Stimulated activated naive CD4-positive, alpha-beta T cell (primary cell): ENCODE data around the gene EPHA5.

Experiments used
- DNase-seq, 6 experiments: peaks; one replicate each; lab custom pipeline; 2025; lab: John Stamatoyannopoulos, UW

EPHA5 gene

DNA sequence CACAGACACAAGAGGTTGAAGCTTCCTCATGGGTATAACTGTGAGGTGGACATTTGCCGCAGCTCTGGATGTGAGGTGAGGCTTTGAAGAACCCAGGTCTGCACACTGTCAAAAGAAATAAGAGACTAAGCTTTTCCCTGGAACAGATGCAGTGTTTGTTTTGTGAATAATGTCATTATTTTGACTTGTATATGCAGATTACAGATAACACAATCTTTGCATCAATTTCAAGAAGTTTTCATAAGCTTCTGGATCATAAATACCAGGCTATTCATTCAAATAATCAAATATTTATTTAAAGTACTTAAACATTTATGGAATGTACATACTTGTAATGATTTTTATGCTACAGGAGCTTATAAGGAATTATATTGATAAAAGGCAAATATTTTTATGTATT, 174.8 kb downstream of the EPHA5 start:
- no peak for DNase-seq

DNA sequence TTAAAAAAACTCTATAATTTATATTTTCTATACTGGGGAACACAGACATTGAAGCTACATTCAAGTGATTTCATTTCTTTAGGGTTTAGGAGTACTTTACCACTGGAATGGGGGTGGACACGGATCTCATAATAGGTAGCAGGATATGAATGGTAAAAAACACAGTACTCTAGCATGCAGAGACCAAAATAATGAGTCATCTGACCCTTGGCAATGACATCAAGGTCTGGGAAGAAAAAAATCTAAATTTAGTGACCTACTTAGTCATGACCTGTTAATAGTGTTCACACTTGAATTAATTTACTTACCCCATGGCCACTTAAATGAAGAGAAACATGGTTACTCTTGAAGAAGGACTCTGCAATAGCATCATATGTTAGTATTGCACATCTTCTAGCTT, 187.9 kb downstream of the EPHA5 start:
- DNase-seq, result no peak

DNA sequence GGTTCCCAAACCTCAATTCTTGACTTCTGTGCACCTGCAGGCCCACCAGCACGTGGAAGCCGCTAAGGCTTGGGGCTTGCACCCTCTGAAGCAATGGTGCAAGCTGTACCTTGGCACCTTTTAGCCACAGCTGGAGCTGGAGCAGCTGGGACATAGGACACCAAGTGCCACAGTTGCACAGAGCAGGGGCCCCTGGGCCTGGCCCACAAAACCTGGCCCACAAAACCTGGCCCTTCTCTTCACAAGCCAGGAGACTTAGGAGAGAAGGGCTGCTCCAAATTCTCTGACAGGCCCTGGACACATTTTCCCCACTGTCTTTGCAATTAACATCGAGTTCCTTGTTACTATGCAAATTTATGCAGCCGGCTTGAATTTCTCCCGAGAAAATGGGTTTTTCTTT, 197.8 kb downstream of the EPHA5 start:
- no peak for DNase-seq

DNA sequence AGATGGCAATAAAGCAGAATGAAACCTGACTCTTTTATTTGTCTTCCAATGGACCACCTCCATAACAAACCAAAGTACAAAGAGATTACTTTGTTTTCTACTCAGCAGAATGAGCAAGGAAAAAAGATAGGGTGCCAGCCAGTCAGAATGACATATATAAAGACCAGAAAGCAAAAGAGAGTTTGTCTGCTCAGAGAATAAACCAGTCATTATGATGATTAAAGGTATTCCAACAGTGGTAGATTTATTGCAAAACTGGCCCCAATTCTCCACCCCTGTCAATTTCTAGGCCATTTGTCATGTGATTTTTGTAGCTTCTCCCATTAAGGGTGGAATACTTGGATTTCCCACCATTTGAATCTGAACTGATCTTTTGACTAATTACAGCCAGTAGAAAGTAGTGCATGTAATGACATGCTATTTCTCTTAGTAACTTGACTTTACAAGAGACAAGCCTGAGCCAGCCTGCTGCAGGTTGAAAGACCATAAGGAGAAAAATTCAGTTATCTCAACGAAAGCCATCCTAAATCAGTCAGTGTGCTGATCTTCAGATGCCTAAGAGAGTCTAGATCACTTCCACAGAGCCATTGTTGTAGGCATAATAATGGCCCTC, 203.1 kb downstream of the EPHA5 start:
- no peak for DNase-seq

DNA sequence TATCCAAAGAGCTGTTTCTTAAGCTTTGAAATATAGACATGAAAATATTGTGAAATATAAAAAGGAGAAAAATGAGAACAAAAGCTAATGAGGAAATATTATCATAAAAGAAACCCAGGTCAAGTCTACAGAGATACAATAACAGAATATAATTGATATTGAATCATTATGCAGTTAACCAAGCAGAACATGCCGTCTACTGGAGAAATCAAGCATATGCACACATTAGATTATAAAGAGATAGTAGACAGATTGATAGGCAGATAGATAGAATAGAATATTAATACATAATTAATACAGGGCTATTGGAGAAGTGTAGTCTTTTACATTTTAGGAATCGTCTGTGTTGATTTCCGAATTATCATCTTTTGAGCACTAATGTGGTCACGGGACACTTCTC, 208.5 kb downstream of the EPHA5 start:
- DNase-seq, result no peak

DNA sequence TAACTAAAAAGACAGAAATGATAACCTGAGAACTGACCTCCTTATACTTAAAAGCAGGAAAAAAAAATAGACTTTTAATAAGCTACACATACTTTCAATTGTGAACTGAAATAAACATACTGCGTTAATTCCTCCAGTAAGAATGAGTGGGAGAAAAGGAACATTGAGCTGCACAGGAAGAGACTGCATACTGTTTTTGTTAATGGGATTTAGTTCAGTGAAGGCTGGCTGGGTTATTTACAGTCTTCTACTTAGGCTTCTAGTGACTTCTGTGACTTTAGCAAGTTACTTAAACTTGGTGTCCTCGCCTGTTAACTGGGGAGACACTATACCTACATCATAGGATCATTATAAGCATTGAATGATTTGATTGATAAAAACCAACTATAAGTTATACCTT, 213.3 kb downstream of the EPHA5 start:
- DNase-seq, result no peak

DNA sequence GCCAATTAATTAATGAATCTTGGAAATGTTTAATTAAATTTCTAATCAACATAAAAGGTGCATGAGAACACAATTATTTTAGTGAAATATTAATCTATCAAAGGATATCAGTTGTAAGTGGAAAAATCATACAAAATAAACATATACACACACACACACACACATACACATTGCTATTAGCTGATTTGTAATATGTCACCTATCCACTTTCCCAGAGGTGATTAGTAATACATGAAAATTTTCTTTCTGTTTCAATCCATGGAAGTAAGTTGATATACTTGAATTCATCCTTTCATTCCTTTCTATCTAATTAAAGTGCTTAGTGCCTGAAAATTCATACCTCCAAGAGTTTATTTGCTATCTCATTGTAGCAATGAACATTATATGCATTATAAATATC, 213.7 kb downstream of the EPHA5 start:
- DNase-seq, result no peak

DNA sequence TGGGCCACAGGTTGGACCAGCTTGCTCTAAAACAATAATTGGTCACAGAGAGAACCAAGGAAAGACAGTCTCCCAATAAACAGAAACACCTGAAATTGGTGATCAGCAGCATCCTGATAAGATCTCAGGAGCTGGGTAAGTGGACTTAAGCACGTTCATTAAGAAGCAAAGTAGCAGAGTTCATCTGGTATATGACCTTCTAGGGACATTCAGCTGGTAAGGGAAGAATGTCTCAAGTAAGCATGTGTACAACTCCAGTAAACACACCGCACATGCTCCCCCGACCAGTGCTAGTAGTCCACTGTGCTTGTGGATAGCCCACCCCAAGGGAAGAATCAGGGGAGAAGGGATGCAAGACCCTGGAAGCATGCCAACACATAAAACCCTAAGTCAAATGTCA, 216.9 kb downstream of the EPHA5 start:
- no peak for DNase-seq

DNA sequence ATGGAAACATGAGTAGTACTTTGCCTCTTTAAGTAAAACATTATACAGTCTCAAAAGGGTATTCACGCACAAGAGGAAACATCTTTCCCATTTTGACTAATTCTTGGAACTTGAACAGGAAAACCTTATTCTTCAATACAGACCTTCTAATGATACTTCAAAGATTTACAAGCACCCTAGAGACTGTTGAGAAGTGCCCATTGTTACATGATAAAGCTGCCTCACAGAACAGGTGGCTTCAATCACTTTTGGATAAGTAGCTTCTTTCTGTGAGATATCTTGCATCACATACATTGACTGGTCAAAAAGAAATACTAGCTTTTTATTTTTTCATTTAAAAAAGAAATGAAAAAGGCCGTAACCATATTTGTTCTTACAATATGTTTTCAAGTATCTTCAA, 219.4 kb downstream of the EPHA5 start:
- no peak for DNase-seq

DNA sequence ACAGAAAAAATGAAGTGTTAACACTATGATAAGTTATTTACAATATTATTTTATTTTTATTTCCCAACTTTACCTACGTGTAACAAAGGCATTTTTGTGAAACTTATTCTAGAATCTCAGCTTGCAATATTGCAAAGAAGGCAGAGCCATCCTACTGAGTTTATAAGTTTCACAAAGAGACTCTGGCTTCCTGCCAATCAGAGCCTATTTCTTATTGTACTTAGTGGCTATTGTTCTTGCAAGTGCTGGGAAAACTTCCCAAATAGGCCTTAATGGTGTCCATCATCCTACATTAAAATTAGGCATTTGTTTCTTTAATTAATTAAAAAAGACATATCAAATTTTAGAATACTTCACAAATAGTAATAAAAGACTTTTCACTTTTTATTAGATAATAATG, 233.2 kb downstream of the EPHA5 start:
- no peak for DNase-seq

DNA sequence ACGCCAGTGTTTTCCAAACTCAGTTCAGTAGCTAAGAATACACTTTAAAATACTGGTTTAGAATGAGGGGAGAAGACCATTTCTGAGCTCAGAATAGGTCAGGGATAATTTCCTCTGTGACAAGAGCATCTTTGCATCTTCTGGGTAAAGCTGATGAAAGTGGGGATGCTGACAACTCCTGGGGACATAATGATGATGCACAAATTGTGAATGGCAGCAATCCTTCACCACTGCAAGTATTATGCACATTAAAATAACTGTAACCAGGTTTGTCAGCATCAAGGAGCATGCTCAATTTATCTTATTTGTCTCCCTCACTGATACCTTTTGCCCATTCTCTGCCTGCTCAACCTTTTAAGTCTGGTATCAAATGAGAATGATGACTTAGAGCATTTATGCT, 248.2 kb downstream of the EPHA5 start:
- DNase-seq, result no peak

DNA sequence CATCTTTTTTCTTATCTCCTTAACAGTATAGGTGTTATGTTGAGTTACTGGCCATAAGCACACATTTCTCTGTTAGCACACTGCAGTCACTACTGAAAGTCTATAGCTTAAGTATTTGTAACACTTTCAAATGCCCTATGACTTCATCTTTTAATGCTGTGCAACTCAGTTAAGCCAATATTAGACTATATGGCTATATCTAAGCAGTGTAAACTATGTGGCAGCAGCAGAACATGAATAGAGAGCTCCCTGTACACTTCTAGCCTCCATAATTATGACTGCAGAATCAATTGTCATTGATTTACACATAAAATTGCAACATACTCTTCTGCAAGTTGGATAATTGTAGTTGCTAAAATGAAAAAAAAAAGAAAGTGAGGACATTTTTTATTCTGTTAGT, 250.3 kb downstream of the EPHA5 start:
- no peak for DNase-seq

DNA sequence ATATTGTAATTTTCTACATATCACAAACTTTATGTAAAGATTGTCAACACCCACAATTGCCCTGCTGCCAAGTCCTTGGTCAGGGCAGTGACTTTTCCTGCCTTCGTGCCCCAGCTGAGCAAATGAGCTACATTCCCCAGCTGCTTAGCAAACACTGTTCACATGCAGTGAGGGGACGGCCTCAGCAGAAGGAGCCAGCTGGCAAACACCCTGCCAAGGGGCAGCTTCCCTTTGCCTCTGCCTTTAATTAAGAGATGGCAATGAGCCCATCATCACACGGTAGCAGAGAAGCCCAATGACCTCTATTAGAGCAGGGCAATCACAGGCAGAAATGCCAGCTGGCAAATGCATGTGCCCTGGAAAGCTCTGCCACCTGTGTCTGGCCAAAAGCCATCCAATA, 253.4 kb downstream of the EPHA5 start:
- DNase-seq, result no peak

DNA sequence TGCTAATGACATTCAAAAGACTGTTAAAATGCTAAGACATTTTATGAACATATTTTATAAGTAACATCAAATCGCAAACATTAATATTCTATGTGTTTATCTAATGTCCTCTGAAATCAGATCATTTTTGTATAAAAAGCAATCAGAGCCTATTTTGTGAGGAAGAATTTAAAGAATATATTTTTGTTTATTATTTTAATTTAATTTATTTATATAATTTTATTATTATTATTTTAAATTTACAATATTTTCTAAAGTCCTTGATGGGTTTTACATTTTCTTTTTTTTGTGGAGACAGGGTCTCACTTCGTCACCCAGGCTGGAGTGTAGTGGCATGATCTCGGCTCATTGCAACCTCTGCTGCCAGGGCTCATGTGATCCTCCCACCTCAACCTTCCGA, 262.8 kb downstream of the EPHA5 start:
- DNase-seq, result no peak

DNA sequence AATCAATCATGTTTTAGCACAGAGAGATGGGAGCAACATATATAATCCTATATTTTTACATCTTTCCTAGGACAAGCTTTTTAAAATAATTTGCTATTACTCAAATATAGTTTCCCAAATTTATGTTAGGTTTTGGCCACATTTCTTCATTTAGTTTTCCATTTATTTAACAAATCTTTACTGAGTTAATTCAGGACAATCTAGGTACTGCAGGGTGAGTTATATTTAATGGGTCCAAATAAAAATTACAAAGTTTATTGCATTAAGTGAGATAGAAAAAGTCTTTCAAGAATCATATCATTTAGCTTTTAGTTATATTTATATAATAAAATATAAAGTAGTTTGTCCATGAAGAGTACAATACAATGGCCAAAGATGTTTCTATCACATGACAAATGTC, 269.2 kb downstream of the EPHA5 start:
- DNase-seq, result no peak

DNA sequence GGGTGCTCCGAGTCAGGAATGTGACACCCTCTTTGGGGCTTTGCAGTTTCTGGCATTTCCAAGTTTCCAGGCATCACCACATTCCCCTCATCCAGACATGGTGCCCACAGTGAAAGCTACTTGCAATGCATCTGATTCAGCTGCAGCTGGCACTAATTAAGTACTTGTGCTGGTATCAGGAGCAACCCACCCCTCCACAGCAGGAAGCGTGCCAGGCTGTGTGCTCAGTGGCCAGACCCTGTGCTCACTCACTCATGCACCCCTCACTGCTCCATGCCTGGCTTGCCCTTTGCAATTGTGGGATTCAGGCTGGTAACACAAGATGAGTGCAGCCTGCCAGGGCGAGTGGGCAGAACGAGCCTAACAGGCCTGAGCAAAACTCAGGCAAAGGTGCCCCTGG, 271.2 kb downstream of the EPHA5 start:
- no peak for DNase-seq

DNA sequence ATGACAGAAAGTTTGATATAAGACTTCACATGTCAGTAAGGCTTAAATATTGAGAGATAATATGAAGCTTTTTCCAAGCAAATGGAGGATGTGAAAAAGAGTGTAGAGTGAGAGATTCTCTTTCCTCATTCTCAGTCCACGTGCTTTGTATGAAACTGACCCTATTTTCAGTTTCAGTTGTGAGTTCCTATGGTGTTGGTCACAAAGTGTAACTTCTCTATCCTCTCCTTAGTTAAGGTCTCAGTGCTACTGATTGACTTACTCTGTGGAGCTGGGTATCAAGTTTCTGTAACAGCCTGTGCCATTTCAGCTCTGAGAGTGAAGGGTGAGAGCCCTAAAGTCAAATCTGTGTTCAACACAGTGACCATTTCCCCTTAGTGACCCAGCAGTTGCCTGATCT, 277.2 kb downstream of the EPHA5 start:
- DNase-seq, result no peak

DNA sequence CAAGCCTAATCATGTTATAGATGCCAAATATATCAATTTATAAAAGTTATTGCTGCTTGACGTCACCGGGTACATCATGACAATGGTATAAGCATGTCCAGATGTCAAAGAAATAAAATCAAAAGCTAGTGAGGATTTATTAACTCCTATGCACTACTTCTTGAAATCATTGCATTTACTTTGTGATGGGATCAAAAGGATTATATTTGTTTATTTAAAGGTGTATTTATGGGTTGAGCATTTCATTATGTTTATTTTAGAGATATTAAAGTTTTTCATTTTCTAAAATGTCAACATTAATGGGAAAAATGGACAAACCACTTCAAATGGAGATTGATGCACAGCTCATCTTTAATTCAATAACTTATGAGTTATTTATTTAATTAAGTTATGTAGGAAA, 277.8 kb downstream of the EPHA5 start:
- no peak for DNase-seq

DNA sequence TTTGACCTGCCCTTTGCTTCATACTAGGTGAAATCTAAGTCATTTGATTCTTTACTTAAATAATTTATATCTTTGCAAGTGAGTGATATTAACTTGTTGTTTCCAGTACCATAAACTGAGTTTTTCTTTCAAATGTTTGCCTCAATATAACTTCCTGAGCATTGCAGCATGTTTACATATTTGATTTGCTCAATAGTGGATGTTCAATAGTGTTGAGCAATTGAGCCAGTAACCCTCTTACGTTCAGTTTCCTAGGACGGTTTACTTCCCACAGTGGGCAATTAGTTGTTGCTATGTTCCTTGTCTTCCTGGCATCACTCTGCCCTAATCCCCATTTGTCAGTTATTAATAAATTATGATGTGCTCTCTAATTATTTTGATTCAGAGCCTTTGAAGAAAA, 278.5 kb downstream of the EPHA5 start:
- no peak for DNase-seq

DNA sequence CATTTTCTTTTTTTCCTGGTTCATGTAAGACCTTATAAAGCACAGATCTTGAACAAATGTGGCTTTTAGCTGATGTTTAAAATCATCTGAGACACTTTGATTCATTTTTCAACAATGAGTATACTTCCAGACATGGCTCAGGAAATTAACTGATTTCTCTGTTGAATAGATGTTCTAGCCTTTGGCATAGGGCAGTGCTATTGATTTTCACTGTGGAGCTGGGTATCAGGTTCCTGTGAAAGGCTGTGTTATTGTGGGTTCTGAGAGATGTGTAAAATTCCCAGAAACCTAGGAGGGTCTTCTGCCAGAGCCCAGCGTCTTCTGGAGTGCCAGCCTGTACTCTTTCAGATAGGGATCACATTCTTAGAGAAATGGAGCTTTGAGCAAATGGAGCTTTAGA, 278.9 kb downstream of the EPHA5 start:
- no peak for DNase-seq

DNA sequence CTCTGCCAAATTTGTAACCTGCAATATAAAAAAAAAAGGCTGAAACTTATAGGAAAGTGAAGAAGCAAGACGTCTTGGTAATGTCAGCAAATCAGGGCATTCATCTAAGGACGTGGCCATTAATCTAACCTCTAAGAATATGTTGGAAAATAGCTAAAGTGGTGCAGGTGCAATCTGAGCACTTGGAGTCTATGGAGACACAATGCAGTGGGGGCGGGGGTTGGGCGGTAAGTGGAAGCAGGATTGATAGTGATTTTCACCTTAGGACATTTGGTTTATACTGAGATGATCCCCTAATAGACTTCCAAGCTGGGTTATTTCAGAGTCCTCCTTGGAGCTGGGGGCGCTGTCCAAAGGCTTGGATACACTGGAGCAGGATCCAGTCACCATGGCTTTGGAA, 283.4 kb downstream of the EPHA5 start:
- no peak for DNase-seq

DNA sequence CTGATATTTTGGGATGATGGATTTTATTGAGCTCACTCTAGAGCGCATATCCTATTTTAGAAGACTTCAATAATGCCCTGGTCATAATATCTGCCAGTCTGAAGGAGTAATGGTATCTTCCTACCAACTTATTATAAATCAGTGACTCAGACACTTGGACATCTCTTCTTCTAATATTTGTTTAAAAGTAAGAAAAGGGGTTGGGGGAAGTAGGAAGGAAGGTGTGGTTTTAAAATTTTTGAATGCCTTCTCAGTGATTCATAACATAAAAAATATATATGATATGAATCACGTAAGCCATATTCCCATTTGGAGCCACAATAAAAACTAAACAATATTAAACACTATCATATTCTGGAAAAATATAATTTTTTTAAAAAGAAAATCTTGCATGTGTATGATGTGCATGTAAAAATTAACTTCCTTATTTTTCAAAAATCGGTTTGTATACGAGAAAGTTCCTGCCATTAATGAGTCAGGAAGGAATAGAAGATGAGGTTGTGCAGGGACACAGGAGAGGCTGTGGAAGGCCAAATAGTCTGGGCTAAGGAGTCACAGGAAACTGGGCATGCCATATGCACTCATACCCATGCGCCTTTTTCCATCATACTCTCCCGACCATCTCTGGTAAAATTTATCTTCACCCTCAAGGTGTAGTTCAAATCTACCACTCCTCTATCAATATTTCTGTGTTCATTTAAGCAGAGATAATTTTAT, 286.5 kb downstream of the EPHA5 start:
- DNase-seq, result peak in 1 of 6 experiments; percentile 4

DNA sequence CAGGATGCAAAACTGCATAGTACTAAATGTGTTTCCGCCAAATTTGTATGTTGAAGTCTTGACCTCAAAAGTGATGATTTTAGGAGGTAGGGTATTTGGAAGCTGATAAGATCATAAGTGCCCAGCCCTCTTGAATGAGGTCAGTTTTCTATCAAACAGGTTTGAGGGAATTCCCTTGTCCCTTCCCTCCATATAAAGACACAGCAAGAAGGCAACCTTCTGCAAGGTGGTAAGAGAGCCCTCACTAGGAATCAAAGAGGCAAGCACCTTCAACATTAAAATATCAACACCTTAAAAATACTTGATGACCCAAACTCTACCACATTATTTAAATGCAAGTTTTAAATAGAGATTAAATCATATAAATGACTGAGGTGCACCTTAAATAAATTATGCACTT, 288.6 kb downstream of the EPHA5 start:
- no peak for DNase-seq

DNA sequence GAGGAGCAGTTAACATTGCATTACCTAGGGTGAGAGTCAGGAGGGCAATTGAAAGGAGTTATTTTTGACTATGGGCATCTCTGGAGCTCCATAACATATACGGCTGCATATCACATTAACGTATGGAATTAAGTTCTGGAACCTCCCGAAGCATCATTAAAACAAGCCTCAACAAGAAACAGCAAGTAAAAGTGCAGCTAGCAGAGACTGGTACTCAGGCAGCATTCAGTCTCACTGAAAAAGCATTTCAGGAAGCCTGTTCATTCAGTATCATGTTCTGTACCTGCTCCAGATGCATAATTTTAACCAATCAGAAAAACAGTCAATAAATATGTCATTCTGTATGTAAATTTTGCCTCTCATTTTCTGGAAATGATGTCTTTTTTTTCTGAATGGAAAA, 299.6 kb downstream of the EPHA5 start:
- no peak for DNase-seq
